NCI-H146 treated with DMSO at 0.1 percent for 48 hours (cell line): ENCODE results near the gene WBP1.
A peak's percentile ranks its signal among the peaks of the same experiment; 100 is the strongest.
"Not testable (repeated sequence)": the region's sequence is repeated elsewhere in the genome, so short reads cannot be mapped to it uniquely, and the experiment has no call there.

ENCODE experiments used
- DNase-seq: peaks from one replicate; lab custom pipeline; 2025; ENCODE audit not compliant: unreplicated experiment; lab: John Stamatoyannopoulos, UW

WBP1 gene

GRCh38 chr2:74426181-74426758 is 32.0 kb upstream of the WBP1 start:
- no peak for DNase-seq

GRCh38 chr2:74427551-74427950 is 30.7 kb upstream of the WBP1 start:
- no peak for DNase-seq

- DNase-seq = no peak
These were observed 29.6 kb upstream of the WBP1 start for GRCh38 chr2:74428675-74429074.

GRCh38 chr2:74429487-74430451 is 28.5 kb upstream of the WBP1 start:
- no peak for DNase-seq

DNA sequence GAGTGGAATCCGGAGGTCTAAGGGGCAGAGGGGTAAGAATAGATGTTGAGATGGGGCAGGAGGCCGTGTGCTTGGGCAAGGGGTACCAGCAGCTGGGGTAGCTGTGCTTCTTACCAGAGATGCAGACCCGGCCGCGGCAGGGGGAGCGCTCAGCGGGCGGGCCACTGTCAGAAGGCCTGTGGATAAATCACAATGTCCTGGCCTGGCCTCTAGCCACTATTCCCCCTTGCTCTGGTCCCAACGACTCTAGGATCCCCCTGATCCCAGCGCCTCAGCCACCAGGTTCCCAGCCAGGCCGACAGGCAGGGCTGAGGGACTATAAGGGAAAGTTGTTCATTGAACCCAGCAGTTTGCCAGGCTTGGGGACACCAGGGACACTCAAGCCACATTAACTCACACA is 27.7 kb upstream of the WBP1 start:
- DNase-seq = no peak

GRCh38 chr2:74436111-74436805 is 22.0 kb upstream of the WBP1 start:
- DNase-seq = no peak

GRCh38 chr2:74436848-74437695 is 21.2 kb upstream of the WBP1 start:
- DNase-seq = no peak

- DNase-seq = no peak
These were observed 20.0 kb upstream of the WBP1 start for GRCh38 chr2:74438248-74438647.

DNA sequence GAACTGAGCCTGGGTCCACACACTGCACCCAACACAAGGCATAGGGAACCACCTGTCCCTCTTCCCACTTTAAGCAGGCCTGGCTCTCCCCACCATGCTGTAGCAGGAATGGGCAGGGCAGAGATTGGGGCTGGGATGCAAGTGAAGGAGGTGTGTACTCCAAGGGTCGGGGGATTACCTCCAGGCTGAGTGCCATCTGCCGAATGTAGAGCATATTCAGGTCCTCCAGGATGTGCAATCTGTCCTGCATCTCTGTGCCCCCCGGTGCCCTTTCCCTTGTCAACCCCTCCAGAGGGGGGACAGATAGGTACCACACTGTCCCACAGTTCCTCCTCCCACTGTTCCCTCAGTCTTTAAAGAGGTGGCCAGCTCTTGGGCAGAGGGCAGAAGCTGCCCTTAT is 18.9 kb upstream of the WBP1 start:
- DNase-seq = no peak

- DNase-seq = no peak
These were observed 18.3 kb upstream of the WBP1 start for GRCh38 chr2:74439803-74440377.

DNA sequence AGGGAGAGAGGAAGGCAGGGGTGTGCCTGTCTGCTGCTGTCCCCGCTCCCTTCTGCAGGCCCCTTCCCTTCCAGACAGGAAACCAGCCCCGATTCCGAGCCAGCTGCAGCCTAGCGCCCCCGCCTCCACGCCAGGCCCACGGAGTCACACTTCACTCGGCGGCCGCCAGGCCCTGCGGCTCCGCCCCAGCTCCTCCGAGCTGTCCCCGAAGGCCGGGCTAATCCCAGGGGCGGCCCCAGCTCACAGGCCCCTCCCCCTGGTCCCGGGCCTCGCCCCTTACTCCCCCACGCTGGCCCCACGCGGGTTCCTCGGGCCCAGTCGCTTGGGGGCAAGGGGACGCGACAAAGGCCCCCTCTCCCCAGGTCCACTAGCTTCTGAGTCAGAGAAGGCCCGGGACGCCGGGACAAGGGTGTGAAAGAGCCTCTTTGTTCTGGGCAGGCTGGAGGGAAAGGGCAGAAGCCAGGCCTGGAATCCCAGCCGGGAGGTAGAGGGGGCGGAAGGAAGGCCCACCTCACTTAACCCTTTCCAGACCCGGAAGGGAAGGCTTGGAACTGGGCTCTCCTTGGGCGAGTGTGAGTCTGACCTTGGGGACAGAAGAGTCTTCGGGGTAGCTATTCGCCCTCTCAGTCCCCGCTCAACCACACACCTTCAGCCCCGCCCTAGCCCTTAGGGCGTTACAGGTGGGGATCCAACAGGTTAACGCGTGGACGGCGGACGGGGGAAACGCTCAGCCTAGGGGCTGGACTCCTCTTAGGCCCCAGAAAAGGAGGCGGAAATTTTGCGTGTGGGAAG is 17.7 kb upstream of the WBP1 start:
- peak; percentile 63 for DNase-seq

- no peak for DNase-seq
These were observed 17.0 kb upstream of the WBP1 start for GRCh38 chr2:74441170-74441689.

DNA sequence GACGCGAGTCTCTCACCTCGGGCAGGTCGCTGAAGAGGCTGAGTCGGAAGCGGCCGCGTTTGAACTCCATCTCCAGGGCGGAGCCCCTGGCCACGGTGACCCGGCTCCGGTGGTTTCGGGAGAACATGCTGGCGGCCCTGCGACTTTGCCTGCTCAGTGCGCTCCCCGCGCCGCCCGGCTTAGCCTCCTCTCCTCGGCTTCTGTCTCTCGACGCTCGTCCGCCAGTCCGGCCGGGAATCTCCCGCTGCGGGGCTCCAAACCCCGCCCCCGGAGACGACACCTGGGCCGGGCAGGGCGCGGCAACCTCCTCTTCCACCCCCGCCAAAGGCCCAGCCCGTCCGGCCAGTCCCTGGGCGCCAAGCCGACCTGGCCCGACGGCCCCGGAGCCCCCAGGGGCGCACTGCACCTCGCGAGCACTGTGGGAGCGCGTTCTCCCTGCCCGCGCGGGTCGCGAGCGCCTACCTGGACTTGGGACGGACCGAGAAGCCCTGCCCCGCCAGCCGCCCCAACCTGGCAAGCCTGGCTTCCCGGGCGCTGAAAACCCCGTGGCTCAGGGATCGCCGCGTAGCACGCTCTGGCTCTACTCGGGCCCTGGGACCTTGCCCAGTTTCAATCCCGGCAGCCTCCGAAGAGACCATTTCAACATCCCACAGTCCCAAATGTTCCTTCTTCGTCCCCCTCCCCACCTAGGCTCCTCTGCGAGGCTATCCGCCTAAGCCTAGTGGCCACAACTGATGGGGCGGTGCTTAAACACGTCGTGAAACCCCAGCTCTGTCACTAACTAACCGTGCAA is 16.4 kb upstream of the WBP1 start, which contains the start of gene RTKN:
RTKN (minus strand) TSS at position 248 of the 793 bp plus-strand sequence; CDS start at position 127, 121 bp downstream.
- DNase-seq = no peak

DNA sequence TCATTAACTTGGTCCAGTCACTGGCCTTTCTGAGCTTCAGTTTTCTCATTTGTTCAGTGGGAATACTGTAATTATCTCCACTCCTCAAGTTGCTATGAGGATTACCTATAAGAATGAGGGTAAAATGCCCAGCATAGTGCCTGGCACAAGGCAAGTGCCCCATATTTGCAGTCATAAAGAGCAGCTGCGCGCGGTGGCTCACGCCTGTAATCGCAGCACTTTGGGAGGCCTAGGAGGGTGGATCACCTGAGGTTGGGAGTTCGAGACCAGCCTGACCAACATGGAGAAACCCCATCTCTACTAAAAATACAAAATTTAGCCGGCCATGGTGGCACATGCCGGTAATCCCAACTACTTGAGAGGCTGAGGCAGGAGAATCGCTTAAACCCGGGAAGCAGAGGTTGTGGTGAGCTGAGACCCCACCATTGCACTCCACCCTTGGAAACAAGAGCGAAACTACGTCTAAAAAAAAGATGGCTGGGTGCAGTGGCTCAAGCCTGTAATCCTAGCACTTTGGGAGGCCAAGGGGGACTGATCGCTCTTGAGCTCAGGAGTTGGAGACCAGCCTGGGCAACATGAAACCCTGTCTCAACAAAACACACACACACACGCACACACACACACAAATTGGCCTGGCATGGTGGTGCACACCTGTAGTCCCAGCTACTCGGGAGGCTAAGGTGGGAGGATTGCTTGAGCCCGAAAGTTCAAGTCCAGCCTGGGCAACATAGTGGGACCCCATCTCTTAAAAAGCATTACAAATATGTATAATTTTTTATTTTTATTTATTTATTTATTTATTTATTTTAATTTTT is 15.5 kb upstream of the WBP1 start:
- not testable (repeated sequence) for DNase-seq

GRCh38 chr2:74444498-74445318 is 13.5 kb upstream of the WBP1 start:
- no peak for DNase-seq

GRCh38 chr2:74447230-74447999 is 10.8 kb upstream of the WBP1 start:
- DNase-seq = no peak
